Putamen (tissue), 1 donor: ENCODE measurements around the gene COX7A2.

Source experiments
- DNase-seq: peaks from one replicate; pipeline ENCODE4 v3.0.0-alpha.2; 2016; ENCODE audit warnings: low spot score

COX7A2 gene

GRCh38 chr6:75268121-75268987 lies 24.8 kb upstream of the COX7A2 start:
- DNase-seq = no peak

DNA sequence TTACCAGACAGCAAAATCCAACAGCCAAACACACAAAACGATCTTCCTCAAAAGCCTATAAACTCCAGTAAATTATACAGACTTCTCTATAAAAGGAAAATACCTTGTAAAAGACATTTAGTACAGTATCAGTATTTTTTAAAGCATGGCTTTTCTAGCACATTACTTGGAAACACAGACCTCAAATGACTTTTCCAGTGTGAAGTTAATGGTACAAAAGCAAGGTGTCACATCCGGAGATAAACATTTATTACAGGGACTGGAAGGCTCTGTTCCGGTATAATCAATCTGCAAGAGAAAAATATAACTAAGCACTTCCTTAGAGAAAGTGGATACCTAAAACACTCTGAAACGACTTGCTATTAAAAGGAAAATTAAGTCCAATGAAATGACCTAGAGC lies 23.9 kb upstream of the COX7A2 start:
- no peak for DNase-seq

DNA sequence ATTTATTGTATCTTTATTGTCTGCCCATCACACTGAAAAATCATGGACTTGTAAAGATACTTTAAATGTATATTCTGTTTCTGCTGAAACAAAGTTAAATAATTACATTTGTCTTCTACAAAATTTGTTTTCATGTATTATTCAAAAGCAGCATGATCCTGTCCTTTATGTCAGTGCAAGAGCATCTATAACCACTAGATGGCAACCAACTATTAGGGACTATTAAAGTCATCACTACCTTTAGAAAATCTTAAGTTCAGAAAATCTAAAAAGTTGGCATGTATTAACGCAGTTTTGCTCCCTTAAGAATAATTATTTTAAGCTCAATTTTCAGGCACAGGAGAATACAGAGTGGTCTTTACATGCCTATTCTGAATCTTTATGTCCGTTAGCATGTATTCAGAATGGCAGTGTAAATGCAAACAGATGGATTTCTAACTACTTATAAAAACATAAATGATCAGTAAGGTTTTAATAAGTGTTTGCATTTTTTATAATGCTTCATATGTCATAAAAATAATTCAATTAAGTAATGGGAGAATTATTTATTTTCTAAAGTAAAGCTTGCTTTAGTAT lies 23.2 kb upstream of the COX7A2 start:
- DNase-seq = peak; percentile 46

DNA sequence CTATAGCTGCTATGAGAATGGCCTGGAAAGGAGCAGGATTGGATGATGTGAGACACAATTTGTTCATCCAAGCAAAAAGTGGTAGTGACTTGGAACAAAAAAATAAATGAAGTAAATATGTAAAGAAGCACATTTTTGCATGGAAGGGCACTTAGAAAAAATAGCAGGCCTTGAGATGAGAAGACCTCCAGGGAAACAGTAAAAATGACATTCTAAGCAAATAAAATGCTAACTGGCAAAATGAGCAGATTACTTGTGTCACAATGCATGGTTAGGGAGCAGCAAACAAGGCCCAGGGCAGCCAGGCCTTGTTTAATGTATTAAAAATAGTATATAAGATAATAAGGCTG lies 19.8 kb upstream of the COX7A2 start:
- no peak for DNase-seq

- DNase-seq = no peak
Measured at GRCh38 chr6:75262716-75263400, 19.3 kb upstream of the COX7A2 start.

- no peak for DNase-seq
Measured at GRCh38 chr6:75261299-75261698, 17.7 kb upstream of the COX7A2 start.

- DNase-seq = no peak
Measured at GRCh38 chr6:75257343-75258087, 13.9 kb upstream of the COX7A2 start.

DNA sequence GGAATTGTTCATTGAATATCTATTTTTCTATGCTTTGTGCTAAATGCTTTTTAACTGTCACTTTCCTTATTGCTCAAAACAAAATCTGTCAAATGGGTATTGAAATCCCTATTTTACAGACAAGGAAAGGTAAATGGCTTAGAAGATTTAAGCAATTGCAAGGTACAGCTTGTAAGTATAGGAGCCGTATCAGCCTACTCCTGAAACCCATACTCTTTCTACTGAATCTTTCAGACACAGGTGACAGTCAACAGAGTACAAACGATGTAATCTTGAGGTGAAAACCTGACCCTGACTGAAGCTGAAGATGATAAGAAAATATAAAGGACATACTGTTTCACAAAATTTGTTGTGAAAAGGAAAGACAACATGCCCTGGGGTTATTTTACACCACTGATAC lies 7.0 kb upstream of the COX7A2 start:
- no peak for DNase-seq

GRCh38 chr6:75249837-75250236 lies 6.2 kb upstream of the COX7A2 start:
- DNase-seq = no peak

- DNase-seq = no peak
Measured at GRCh38 chr6:75246386-75246785, 2.8 kb upstream of the COX7A2 start.

DNA sequence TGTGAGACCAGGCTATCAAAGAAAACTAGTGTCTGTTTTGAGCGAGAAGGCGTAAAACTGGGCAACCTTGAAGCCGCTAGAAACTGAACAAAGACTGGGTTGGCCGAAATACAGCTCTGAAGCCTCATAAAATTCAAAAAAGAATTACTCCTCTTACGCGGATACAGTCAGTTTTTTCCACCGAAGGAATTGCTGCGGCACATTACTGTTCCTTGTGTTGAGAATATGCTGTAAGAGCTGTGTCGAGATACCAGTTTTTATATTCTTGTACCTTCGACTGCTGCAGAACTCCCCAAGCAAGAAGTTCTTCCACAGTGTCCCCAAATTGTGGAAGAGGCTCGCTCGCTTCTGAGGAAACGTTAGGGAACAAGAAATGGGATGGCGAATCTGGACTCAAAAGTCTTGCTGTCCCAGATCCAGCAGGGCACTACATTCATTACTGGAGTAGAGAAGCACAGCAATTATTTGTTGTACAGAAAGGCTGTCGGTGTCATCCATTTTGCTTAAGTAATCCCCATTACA lies 523 bp upstream of the COX7A2 start:
- DNase-seq = no peak

- no peak for DNase-seq
Measured at GRCh38 chr6:75236630-75237029, 7.0 kb downstream of the COX7A2 start.

- no peak for DNase-seq
Measured at GRCh38 chr6:75235271-75235670, 8.3 kb downstream of the COX7A2 start.

- DNase-seq = no peak
Measured at GRCh38 chr6:75234126-75234865, 9.3 kb downstream of the COX7A2 start.

- DNase-seq = no peak
Measured at GRCh38 chr6:75233092-75233615, 10.4 kb downstream of the COX7A2 start.

DNA sequence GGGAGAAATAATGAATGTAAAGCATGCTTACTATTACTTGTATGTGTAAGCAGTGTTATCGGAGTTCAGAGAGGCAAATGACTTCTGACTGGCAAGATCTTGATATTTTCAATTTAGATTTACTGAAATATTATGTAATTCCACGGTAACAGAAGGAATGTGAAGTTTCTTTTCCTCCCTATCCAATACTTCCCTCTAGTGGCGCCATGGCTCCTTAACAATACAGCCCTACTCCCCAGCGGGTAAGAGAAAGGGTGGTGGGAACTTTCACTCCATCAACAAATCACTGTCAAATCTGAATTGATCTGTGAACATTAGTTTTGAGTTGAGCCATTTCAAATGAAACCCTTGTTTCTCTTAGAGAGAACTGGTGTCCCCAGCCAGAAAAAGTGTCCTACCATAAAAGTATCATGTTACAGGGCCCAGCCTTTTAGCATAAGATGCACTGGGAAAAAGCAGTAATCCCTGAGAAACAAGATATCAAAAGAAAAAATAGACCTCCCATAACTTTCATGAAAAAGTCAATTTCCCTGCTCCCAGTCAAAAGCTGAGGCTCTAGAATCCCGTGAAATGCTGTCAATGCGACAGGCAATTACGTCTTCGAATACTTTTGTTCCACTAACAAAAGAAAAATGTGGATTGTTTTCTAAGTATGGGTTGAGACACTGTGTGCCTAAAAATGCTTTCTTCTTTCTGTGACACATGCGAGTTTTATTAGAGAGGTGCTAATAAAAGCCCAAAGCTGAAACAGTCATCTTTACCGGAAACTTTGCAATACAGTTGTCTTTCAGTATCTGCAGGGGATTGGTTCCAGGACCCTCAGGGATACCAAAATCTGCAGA lies 12.9 kb downstream of the COX7A2 start:
- DNase-seq = peak; percentile 51

- DNase-seq = no peak
Measured at GRCh38 chr6:75224303-75224926, 19.2 kb downstream of the COX7A2 start.

GRCh38 chr6:75223428-75223827 lies 20.2 kb downstream of the COX7A2 start:
- DNase-seq = no peak

GRCh38 chr6:75222261-75222660 lies 21.3 kb downstream of the COX7A2 start:
- DNase-seq = no peak

DNA sequence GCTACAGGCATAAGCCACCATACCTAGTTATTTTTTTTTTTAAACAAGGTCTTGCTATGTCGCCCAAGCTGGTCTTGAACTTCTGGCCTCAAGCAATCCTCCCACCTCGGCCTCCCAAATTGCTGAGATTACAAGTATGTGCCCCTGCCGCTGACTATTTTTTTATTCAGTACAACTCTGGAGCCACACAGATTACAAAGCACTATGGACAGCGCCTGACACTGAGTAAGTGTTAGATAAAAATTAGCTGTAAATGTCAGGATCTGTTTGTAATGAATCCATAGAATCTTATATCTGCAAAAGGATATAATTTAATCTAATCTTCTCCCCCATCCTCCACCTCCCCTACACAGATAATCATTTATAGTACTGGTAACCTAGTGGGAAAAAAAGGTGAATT lies 22.5 kb downstream of the COX7A2 start:
- DNase-seq = no peak
